Stimulated activated CD4-positive, alpha-beta T cell treated with anti-CD3 and anti-CD28 coated beads, Interleukin-2, amount 100 ng/mL, for 48 hours (primary cell): ENCODE data around the gene CDH4.

ENCODE experiments used
- DNase-seq, 2 donors: peaks; one replicate each; pipeline ENCODE4 v3.0.0-alpha.2; 2020

CDH4 gene

GRCh38 chr20:61900945-61901293, 648.9 kb downstream of the CDH4 start:
- DNase-seq: no peak

DNA sequence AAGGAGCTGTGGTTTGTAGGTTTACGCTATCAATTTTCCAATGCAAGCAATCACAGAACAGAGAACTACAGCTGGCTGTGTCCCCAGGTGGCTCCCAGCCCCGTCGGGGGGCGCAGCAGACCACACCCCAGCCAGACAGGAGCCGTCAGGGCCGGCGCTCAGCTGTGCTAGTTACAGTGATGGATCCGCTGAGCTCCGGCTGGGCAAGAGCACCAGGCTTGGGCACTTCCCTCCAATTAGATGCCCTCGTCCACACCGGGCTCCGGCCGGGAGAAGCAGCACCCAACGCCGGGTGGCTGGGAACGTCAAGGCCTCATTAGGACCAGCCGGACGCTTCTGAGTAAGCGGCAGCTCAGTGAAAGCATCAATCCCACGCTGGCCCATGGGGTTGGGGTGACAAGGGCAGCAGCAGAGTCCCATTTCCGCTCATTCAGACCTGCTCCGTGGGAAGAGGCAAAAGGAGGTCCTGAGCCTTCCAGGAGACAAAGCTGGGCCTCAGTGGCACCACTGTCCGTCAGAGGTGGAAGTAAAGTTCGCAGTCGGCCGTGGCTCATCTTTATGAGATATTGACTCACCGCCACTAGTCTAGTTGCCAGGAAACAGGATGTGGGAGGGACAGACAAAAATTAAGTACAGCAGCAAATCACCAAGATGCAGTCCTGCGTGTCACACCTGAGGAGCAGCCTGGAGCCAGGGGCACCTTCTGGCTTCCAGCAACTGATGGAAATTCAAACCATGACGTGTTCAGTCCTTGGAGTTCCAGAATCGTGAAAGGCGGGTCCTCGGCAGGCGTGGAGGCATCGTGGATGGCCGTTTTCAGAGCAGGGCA, 649.5 kb downstream of the CDH4 start:
- DNase-seq: no peak

GRCh38 chr20:61902221-61902869, 650.3 kb downstream of the CDH4 start:
- no peak for DNase-seq

- no peak for DNase-seq
Measured at GRCh38 chr20:61903575-61904340, 651.7 kb downstream of the CDH4 start.

DNA sequence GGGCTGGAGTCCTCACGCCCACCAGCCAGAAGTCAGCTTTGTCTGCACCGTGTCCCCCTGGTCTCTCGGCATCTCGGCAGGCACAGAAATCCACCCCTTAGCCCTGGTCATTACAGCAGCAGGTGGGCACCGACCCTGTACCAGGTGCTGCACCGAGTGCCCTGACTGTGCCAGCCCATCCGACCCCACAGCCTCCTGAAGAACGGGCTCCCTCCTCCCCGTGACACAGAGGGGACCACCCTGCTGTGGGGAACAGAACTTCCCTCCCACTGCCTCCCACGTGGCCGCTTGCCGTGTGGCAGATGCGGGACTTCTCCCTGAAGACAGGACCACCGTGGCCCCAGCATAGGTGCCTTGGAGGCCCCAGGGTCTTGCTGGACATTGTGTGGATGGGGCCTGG, 652.4 kb downstream of the CDH4 start:
- DNase-seq: no peak

DNA sequence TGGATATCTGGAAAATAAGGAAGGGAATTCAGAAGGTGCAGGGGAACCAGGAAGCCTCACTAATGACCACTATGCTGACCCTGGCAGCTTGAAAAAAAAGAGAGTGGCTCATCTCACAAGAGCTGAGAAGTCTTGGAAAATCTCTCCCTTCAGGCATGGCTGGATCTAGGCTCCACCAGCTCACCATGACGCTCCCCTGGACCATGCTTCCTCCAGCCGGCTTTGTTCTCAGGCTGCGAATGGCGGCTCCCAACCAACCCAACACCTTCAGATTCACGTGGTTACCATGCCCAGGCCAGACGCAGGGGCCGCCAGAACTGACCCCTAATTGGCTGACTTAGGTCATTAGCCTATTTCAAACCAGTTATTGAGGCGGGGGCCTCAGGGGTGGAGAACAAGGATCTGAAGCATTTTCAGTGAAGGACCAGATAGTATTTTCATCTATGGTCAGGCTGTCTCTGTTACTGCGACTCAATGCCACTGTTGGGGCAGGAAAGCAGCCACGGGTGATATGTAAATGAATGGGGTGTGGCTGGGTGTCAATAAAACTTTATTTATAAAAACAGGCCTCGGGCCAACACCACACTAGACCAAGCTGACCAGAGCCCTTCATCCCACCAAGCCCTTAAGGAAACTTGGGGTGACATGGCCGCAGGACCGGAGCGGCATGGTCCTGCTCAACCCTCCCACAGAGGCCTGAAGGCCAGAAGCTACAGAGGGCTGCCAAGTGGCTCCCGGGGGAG, 653.9 kb downstream of the CDH4 start:
- DNase-seq: no peak

GRCh38 chr20:61907081-61907891, 655.2 kb downstream of the CDH4 start:
- no peak for DNase-seq

DNA sequence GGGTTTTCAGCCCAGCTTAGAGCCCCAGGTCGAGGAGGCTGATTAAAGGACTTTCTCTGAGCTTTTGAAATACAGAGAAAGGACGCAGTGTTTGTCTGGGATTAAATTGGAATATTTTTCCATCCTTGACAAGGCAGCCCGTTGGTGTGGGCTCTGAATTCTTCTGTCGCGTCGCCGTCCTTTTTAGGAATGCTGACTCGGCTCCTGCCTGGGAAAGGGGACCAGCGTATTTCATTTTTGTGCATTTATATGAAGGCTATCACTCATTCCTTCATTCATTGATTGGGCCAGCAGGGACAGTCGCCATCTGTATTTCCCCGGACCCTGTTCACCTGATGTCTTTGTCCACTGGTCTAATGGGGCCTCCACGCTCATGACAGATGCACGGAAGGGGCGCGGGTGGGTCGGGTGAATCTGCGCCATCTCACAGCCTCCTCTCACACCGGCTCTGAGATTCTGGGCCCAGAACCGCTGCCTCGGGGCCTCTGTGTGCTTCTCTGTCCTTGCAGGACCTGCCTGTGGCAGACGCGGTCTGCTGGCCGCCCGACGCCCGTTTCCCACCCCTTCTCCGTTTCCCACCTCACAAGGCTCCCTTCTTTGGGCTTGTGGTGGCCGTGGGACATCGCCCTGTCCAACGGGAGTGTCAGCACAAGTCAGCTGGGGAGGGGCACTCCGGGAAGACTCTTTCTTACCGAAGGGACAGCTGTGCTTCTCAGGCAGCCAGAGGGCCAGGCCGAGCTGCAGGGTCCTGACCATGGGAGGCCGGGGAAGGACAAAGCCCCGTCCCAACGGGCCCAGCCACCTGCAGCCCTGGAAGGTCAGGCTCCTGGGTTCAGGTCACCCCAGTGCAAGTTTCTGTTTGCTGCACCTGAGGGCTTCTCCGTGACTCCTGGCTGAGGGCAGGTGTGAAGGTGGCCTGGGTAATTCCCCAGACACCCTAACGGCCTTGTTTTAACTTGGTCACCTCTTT, 656.3 kb downstream of the CDH4 start:
- DNase-seq: no peak

- DNase-seq: no peak
Measured at GRCh38 chr20:61909028-61909427, 657.0 kb downstream of the CDH4 start.

DNA sequence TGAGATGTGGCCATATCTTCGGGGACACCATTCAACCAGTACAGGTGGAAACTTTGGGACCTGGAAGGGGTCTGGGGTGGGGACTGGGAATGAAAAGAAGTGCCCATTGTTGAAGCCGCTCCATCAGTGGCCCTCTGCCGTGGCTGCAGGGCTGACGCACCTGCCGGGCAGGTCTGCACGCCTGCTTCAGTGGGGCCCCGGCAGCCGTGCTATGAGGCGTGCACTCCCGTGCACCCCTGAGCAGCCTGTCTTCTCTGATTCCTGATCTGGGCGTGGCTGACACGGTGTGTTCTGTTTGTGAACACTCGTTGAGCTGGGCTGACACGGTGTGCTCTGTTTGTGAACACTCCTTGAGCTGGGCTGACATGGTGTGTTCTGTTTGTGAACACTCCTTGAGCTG, 657.8 kb downstream of the CDH4 start:
- no peak for DNase-seq

- no peak for DNase-seq
Measured at GRCh38 chr20:61911824-61912223, 659.8 kb downstream of the CDH4 start.

GRCh38 chr20:61912665-61913422, 660.8 kb downstream of the CDH4 start:
- DNase-seq: no peak

GRCh38 chr20:61913423-61914225, 661.6 kb downstream of the CDH4 start:
- no peak for DNase-seq

DNA sequence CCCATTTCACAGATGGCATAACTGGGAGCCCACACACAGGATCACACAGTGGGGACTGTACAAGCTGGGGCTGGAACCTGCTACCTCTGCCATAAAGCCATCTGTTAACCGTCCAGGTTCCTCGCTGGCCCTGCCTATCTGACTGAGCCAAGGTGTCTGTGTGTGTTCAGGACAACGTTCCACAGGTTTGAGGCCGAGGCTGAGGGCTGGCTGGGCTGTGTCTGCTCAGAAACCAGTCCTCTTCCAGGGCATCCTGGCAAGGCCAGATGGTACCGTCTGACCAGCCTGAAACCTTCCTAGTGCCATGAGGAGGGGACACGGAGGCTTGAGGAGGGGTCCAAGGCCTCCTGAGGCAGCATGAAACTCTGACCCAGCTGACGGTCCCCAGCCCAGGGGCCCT, 663.0 kb downstream of the CDH4 start:
- no peak for DNase-seq

GRCh38 chr20:61916318-61916891, 664.3 kb downstream of the CDH4 start:
- no peak for DNase-seq

DNA sequence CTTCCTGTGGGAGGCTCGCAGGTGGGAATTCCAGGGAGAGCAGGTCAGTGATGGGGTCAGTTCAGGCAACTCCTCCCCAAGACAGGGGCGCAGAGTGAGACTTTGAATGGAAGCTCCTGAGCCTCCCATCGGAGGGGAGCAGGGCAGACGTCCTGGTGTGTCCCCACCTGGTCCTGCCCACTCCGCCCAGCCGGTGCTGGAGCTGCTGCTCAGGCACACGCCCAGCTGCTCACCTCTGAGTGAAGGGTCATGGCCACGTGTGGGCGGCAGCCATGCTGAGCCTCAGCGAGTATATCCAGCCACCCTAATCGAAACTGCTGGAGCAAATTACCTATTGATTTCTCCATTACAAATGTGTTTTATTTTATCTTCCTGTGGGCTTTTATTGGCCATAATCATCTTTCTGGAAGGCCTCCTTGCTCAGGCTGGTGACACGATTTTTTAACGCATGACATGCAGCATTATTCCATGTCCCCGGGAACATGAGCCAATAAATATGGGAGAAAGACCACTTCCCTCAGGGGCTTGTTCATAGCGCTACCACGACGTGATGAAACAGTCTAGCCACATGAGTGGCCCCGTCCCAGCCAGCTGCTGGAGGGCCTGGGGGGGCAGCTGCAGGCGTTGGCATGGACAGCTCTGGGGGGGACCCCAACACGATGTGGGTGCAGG, 665.5 kb downstream of the CDH4 start:
- no peak for DNase-seq

DNA sequence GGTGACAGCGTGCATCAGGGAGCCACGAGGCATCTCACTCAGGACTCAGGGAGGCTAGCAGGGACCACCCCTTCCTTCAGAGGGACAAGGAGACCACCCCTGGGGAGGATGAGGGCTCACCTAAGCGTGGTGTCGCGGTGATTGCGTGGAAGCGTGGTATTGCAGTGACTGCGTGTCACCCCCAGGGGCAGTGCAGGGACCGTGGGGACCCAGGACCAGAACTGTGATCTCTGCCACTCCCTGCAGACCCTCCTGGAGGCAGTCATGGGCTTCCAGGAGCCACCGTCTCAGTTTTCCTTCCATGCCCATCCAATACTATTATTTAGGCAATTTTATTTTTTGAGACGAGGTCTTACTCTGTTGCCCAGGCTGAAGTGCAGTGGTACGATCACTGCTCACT, 666.5 kb downstream of the CDH4 start:
- no peak for DNase-seq

- no peak for DNase-seq
Measured at GRCh38 chr20:61919239-61919638, 667.2 kb downstream of the CDH4 start.
